Inflammatory macrophage (primary cell): ENCODE measurements around the gene GGA3.

ENCODE experiments used
- DNase-seq, 2 donors: peaks; one replicate each; pipeline ENCODE4 v3.0.0-alpha.2; 2020 to 2022

The GGA3 gene

DNA sequence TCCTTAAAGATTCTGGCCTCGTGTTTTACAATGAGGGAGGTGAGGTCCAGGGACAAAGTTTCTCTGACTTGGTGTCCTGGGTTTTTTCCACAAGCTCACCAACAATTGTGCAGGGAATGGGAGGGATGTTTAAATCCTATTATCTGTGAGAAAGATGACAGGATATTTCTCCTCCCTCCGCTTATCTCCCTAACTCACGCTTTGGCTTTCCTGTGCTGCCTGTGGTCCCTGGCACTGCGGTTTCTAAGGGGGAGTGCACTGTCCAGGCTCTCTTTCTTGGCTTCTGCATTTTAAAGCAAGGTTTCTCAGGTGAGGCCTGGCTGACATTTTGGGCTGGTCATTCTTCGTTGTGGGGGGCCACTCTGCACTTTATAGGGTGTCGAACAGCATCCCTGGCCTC is 16.4 kb downstream of the GGA3 start:
- DNase-seq: no peak

DNA sequence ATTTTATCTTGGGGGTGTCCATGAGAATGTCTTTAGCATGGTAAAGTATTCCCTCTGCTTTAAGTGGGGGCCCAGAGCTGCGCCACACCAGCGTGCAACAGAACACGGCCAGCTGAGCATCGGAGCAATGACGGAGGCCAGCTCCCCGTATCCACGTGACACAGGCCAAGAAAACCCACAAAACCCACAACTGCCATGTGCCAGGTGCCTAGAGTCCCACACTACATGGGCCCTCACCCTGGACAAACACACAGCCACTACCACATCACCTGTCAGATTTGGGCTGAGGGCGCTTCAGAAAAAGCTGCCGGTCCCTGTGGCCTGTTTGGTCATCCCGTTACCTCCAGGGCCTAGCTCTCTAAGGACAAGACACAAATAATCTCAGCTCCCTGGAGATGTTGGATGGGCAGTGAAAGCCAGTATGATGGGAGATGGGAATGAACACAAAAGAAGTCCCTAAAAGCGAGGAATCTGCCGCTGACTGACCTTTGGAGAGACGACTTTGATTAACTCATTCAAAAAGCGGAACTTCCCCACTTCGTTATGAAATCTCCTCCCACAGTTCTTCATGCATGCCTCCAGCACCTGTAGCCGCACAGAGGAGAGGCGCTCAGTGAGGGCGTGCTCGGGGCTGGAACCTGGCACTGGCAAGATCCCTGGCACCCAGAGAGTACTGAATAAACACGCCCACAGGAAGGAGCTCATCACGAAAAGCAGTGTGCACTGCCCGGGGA is 17.1 kb downstream of the GGA3 start:
- peak; percentile 81 to 85 for DNase-seq

DNA sequence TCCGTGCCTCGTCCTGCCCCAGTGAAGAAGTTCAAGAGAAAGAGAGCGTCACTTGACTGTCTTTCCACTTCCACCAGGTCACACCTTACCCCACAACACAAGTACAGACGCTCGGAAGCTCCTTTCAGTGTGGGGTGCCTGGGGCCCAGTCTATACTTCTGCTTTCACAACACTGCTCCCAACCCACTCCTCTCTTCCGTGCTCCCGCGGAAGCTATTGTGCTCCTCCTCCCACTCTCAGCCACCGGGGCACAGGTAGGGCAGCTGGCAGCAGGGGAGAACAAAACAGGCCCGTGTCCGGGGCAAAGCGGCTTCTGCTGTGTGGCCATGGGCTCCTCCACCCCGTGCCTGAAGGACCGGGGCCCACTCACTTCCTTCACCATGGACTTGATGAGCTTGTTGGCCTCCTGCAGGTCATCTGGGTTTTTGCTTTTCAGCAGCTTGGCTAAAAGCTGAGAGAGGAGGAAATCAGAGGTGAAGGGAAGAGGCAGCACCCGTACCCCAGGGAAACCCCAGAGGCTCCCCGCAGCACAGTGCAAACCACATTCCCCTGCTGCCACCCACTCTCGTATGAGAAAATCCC is 18.9 kb downstream of the GGA3 start:
- peak; percentile 35 to 51 for DNase-seq

DNA sequence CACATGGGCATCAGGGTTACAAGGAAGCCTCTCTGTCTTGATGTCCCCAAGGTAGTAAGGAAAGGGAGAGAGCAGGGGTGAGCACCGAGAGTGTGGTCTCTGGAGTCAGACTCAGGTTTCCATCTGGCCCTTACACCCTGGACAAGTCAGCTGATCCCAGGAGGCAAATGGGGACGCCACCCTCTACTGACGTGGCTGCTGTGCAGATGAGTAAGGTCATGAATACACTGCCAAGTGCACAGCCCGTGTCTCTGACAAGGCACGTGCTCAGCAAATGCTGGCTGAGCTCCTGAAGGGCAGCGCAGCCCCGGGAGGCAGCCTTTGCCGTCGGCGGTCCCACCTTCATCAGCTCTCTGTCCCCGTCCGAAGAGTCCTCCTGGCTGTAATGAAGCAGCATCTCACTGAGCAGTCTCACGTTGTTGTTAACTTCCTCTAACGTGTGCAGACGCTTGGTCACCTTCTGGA is 19.4 kb downstream of the GGA3 start:
- no peak for DNase-seq

DNA sequence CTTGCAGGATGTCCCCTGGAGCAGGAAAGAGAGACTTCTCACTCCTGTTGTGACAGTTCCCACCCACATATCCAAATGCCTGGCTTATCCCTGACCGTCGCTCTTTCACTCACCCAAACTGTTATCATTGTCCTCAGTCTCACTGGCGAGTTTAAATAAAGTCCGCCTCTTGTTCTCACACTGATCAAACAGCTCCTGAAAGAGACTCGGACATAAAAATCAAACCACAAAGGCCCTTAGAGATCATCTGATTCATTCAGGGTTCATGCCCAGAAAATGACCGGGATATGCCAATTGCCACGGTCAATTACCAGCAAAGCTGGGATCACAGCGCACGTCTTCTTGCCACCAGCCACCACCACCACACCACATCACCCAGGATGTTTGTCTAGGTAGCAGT is 19.9 kb downstream of the GGA3 start:
- no peak for DNase-seq

GRCh38 chr17:75241143-75241430 is 20.3 kb downstream of the GGA3 start:
- no peak for DNase-seq

GRCh38 chr17:75240394-75241142 is 20.8 kb downstream of the GGA3 start:
- DNase-seq: peak; percentile 30 to 47

DNA sequence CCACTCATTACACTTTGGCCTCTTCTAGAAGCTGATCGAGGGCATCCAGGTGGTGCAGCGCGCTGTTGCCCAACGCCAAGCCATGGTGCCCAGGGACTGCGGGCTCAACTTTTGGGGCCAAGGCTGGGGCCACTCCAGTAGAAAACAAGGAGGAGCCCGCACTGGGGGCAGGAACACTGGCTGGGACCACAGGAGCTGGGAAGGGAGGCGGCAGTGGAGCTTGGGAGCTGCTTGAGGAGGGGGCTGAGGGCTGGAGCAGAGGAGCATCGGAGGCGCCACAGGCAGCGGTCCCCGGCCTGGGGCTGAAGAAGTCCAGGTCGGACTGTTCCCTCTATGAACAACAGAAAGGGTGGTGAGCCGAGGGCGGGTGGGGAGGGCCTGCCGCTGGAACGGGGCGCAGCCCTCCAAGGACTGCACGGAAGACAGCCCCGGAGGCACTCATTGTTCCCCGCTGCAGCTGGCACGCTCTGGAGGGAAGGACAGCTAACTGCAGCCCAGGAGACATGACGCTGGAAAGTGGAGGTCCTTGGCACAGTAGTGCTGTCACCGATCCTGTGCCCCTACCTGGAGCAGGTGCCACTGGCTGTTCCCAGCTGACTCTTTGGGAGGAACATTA is 21.5 kb downstream of the GGA3 start:
- DNase-seq: no peak

GRCh38 chr17:75239214-75239613 is 22.2 kb downstream of the GGA3 start:
- no peak for DNase-seq

DNA sequence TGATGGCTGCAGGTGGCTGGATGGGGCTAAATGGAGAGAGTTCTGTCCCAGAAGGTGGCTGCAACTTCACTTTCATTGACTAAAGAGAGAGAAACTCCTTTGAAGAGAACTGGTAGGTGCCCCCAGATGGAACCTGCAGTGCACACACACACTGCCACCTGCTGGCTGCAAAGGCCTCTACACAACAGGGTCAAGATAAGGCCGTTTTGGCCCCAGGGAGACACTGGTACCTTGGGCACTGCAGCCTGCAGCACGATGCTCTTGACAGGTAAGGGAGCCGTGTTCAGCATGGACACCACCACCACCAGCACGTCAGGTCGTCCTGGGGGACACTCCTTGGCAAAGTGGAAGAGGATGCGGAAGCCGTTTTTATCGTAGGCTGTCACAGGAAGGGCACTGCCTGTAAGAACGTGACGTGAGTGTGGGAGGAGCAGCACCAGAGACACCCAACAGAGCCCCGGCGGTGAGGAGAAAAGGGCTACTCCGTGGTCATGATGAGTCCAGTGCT is 22.7 kb downstream of the GGA3 start:
- DNase-seq: peak; percentile 63 to 73

DNA sequence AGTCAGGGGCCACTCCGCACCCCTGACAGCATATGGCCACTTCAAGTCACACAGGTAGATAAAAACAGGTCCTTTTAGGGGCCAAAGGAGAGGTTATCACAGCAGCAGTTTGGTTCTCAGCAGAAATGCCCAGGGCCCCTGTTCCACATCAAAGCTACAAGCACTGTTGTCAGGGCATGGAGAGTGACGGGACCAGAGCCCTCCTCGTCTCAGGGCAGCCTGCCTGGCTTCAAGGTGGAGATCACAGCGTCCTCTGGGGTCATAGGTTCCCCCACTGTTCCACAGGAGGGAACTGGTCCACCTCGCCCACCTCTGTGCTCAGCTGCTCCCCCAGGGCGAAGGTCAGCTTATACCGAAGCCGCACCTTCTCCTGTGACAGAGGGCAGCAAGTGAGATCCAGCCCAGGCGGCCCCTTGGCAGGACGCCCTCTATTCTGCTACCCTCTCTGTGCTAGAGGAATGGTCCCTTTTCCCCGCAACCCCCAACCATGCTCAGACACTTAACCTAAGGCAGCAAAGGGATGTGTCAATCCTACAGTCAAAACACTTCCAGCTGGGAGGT is 23.3 kb downstream of the GGA3 start:
- DNase-seq: no peak

GRCh38 chr17:75237100-75238014 is 24.0 kb downstream of the GGA3 start:
- DNase-seq: no peak

DNA sequence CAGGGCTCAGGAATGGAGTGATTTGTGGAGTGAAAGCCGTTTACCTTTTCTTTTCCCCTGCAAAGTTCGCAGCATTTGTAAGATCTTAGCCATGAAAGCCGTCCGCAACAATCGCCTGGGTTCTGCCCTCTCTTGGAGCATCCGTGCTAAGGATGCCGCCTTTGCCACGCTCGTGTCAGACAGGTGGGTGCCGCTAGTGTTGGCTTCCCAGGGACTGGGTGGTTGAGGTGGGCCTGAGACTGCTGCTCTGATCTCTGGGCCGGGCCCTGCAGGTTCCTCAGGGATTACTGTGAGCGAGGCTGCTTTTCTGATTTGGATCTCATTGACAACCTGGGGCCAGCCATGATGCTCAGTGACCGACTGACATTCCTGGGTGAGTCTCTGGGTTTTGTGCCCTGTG is 28.6 kb downstream of the GGA3 start:
- no peak for DNase-seq

DNA sequence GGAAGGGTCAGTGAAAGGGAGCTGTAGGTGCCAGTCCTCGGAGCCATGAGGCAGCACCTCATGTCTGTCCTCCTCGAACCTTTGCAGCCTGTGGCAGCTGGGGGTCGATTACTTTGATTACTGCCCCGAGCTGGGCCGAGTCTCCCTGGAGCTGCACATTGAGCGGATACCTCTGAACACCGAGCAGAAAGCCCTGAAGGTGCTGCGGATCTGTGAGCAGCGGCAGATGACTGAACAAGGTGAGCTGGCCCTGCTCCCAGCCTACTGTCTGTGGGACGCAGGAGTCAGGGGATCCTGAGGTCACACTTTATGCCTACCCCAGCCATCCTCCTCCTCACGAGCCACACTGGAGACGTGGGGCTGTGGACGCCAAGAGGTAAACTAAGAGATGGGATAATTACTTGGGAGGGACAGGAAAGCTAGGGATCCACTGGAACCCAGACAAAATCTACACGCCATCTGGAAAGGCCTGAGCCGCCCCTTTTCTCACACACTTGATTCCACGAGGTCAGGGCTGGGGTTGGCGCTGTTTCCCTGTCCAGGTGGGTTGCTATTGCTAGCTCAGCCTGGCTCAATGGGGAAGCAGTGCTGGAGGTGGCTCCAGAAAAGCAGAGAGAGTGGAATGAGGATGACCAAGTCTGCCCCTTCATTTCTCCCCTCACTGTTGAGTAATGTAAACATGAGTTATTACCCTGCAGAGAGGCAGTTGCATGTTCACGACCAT is 29.5 kb downstream of the GGA3 start:
- DNase-seq: no peak

DNA sequence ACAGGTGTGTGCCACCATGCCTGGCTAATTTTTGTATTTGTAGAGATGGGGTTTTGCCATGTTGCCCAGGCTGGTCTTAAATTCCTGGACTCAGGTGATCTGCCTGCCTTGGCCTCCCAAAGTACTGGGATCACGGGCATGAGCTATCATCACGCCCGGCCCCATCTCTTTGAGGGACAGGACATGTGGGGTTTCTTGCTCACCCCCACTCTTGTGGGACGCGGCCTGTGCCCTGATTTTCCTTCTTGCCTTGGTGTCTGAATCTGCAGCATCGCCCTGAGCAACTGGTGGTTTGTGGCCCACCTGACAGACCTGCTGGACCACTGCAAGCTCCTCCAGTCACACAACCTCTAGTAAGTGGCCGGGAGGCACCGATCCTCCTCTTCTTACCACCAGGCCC is 30.3 kb downstream of the GGA3 start:
- DNase-seq: no peak

- DNase-seq: peak; percentile 79 to 90
Observed at GRCh38 chr17:75228847-75229246, 32.6 kb downstream of the GGA3 start.

GRCh38 chr17:75228305-75228704 is 33.1 kb downstream of the GGA3 start:
- DNase-seq: peak; percentile 98

DNA sequence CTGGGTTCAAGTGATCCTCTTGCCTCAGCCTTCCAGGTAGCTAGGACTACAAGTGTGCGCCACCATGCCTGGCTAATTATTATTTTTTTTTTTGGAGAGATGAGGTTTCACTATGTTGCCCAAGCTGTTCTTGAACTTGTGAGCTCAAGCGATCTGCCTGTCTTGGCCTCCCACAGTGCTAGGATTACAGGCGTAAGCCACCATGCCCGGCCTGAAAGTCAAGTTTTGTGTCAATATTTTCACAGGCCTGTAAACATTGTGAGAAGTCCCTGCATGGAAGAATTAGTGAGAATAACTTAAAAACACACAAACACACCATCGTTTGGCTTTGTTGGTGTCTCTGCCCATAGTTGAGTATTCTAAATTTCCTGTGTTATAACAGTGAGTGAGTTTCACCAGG is 33.7 kb downstream of the GGA3 start:
- peak; percentile 24 to 49 for DNase-seq

- DNase-seq: no peak
Observed at GRCh38 chr17:75225016-75225415, 36.4 kb downstream of the GGA3 start.

GRCh38 chr17:75219815-75220214 is 41.6 kb downstream of the GGA3 start:
- DNase-seq: no peak

DNA sequence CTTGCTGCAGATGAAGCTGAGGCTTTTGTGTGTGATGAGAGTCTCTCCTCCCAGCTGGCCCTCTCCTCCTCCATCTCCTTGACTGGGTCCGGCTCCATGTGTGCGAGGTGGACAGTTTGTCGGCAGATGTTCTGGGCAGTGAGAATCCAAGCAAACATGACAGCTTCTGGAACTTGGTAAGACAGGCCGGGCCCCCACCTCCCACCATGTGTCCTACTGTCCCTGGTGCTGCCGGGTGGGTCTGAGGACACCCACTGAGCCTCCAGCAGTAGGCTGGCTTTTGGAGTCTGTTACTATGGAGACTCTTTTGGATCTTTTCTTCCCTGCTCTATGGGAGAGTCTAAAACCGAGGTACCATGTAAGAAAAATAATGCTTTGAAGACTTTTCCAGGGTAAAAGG is 43.3 kb downstream of the GGA3 start:
- DNase-seq: no peak
